Middle frontal gyrus (tissue), 1 donor: ENCODE results near the gene NR4A1.

Source experiments
- DNase-seq: peaks from one replicate; pipeline ENCODE4 v3.0.0-alpha.2; 2015; ENCODE audit warnings: low spot score; ENCODE audit errors: extremely low spot score

Gene NR4A1

DNA sequence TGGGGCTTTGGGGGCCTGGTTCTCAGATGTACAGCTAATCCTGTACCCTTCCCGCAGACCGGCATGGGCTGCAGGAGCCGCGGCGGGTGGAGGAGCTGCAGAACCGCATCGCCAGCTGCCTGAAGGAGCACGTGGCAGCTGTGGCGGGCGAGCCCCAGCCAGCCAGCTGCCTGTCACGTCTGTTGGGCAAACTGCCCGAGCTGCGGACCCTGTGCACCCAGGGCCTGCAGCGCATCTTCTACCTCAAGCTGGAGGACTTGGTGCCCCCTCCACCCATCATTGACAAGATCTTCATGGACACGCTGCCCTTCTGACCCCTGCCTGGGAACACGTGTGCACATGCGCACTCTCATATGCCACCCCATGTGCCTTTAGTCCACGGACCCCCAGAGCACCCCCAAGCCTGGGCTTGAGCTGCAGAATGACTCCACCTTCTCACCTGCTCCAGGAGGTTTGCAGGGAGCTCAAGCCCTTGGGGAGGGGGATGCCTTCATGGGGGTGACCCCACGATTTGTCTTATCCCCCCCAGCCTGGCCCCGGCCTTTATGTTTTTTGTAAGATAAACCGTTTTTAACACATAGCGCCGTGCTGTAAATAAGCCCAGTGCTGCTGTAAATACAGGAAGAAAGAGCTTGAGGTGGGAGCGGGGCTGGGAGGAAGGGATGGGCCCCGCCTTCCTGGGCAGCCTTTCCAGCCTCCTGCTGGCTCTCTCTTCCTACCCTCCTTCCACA, 7.6 kb downstream of the NR4A1 start:
- DNase-seq = no peak

DNA sequence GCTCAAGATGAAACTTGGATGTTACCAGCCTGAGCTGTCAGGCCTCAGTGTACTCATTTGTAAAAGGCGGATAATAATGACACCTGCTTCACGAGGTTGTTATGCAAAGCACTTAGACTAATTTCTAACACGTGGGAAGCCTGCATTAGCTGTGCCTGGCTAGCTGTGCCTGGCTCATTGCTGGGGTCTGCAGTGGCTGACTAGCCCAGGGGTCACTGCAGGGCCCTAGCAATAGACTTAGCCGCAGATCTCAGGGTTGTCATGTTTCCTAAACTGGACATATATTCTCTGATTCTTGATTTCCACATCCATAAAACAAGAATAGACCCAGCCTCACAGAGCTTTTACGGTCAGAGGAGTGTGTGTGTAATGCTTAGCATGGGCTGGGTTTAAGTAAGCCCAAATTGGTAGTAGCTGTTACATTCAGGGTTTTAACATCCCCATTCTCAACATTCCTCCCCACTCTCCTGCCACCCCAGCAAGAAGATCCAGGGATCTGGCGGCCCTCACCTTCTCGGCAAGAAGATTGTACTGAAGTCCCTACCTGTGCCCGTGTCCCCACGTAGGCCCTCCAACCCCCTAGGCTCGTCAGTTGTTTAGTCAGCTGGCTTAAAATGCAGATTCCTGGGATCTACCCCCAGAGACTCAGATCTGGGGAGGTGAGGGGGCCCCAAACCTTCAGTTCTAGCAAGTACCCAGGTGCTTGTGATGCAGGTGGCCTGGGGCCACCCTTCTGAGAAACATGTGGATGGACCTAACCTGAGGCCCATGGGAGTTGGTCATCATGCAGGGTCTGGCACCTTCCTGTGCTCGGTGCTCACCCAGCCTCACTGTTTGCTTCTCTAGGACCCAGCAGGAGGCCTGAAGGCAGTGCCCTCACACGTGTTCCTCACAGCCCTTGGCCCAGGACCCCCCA, 8.6 kb downstream of the NR4A1 start:
- DNase-seq = no peak

DNA sequence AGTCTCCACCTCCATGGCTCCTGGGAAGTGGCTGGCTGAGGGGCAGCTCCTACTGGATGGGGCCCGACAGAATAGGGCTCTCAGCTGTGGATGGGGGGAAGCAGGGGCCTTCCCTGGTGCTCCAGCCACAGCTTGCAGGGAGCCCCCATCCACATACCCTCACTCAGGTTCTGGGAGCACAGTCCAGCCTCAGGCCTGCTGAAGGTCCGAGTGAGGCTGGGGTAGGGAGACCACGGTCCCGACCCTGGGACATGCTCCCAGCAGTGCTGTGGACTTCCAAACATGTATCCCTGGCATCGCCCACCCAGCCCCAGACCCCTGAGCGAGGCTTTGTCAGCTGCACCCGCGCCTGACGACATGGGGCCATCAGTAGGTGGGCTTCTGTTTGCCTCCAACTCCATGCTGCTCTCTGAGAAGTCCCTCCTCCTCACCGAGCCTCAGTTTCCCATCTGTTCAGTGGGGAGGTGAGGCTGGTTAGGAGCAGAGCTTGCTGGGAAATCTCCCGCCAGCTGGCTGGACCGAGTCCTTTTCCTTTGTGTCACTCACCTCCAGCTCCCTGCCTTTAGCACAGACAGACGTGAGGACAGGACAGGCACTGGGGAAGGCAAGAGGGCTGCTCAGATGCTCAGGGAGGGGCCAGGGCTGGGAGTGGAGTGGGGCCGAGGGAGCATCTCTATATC, 9.4 kb downstream of the NR4A1 start:
- DNase-seq = no peak

DNA sequence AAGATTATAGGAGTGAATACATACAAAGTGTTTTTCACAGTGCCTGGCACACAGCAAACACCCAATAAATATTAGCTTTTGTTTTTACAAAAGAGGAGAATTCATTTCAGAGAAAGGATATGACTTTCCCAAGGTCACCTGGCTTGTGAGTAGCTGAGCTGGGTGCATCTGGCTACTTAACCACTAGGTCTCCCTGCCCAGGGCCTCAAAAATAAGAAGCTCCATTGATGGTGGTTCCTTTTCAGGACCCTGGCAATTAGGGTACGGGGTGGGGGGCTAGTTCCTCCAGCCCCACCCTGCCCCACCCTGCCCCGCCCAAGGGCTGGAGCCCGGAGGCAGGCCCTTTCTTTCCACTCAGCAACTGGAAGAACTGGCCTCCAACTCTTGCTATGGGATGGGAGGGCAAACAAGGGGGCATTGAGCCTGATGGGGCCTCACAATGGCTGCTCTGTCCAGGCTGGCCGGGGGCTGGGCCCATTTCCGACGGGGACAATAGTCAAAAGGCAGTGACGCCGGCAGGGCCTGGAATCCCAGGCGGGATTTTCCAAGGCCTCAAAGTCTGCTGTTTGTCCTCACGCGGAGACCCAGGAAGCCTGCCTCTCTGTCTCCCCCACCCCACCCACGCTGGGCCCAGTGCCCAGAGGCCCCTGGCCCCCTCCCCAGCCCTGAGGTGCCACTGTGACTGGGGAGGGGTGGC, 10.4 kb downstream of the NR4A1 start:
- DNase-seq = peak; percentile 82

DNA sequence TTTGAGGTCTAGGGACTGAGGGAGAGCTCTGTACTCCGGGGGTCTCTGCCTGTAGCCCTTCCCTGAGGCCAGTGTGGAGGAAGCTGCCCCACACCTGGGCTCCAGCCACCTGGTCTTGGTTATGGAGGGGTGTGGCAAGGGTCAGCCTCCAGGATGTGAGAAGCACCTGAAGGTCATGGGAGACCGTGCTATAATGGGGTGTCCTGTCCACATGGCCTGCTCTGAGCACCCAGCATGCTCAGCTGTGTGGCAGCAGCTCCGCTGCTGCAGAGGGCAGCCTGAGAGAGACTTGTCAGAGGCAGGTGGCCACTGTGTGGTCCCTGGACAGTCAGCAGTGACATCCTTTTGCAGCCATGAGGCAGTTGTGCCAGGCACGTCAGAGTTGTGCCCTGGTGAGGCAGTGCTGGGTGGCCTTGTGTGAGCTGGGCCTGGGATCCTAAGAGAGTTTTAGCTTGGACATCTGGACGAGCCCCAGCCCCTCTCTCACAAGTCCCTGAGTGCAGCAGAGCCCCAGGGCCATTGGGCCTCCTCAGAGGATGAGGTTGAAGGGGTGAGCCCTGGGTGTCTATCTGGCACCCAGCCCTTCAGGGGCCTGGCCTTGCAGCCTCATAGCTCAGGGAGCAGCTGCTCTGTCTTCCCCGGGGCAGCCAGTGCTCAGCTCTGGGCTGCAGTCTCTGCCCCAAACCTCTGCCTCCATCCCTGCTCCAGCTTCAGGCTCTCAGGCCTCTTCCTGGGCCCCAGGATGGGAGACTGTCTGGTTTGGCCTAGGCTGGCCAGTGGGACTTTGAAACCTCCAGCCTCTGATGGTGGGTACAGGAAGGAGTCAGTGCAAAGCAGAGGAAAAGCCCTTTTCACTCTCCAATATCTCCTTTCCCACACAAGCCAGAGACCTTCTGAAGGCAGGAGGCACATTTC, 11.2 kb downstream of the NR4A1 start:
- DNase-seq = no peak

DNA sequence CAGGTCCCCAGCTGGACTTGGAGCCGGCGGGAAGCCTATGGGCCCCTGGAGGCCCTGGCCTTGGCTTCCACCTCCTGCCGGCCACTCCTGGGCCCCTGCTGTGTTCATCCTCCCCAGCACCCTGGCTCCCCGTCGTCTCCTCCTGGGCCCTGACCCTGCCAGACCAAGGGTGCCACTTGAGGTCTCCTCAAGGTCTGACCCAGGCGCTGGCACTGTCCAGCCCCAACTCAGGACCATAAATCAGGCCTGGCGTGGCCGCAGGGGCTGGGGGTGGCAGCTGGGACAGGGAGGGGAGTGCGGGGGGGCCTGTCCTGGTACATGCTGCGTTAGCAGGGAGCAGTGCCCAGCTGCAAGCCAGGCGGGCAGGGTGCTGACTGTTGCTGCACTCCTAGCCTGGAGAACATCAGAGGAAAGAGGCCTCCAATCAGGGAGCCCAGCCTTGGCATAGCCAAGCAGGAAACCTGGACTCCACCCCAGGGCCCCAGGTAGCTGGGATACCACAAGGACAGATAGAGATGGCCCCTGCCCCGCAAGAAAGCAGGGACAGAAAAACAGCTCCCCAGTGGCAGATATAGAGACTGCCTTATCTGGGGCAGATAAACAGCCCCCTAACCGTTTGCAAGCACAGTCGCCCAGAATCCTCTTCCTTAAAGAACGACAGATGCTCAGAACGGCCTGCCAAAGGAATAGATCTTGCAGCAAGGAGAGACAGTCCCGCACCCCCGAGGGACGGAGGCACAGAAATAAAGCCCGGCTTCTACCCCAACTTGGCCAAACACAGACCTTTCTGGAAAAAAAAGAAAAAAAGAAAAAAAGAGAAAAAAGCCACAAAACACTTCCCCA, 12.1 kb downstream of the NR4A1 start:
- no peak for DNase-seq

DNA sequence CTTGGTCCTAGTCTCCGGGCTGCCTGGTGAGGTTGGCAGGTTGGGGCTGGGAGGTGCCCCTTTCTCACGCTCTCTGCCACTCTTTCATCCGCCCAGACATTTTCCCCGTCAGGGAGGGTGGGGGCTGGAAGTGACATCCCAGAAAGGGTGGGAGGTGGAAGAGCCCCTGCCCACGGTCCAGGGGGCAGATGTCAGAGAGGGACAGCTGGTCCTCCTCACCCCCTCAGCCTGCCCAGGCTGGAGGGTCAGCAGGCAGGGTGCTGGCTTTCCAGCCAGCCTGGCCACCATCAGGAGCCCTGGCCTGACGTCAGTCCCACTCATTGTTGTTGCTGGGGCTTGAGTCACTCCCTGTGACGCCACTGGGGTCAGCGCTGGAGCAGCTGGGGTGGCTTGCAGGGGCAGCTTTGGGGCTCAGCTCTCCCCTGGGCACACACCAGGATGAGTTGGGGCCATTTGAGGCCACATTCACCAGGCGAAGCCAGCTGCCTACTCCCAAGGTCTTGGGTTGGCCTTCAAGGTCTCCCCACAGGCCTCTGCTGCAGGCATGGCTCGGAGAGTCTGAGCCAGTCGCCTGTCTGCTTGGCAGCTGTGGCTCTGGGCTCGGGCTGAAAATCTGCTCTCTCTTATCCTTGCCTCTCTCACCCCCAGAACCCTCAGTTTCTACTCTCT, 12.9 kb downstream of the NR4A1 start:
- DNase-seq = no peak

DNA sequence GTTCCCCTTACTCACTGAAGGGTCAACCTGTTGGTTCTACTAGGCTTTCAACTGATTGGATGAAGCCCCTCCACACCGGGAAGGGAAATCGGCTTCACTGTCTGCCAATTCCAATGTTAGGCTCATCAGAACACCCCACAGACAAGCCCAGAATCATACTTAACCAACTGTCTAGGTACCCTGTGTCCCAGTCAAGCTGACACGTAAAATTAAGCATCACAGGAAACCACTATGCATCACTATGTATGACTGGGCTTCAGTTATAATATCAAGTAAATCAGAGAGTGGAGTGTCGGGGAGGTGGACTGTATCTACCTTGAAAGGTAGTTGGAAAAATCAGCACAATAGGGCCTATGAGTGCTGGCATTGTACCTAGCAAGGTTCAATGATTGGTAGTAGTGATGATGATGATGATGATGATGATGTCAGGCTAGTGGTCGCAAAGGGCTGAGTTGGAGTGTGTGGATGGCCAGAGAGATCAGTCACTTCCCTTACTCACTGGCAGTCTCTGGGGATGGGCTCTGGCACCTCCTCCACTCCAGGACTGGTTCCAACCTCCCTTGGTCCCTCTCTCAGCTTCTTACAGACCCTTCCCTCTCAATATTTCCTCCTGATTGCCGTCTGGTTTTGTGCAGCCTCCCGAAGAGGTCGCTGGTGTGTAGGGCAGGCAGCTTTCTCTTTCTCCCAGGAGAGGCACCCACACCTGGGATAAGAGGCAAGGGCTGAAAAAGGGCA, 15.3 kb downstream of the NR4A1 start:
- no peak for DNase-seq

DNA sequence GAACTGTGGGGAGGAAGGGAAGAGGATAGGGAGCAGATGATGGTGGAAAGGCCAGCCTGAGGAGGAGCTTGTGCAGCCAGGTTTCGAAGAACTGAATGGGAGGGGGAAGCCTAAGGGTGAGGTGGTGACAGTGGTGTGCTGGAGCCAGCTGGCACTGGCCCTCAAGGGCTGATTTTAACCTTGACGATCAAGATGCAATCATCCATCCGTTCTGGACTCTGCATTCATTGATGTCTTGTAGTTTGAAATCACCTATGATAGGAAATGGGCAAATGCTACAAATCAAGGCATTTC, 15.8 kb downstream of the NR4A1 start:
- DNase-seq = no peak

DNA sequence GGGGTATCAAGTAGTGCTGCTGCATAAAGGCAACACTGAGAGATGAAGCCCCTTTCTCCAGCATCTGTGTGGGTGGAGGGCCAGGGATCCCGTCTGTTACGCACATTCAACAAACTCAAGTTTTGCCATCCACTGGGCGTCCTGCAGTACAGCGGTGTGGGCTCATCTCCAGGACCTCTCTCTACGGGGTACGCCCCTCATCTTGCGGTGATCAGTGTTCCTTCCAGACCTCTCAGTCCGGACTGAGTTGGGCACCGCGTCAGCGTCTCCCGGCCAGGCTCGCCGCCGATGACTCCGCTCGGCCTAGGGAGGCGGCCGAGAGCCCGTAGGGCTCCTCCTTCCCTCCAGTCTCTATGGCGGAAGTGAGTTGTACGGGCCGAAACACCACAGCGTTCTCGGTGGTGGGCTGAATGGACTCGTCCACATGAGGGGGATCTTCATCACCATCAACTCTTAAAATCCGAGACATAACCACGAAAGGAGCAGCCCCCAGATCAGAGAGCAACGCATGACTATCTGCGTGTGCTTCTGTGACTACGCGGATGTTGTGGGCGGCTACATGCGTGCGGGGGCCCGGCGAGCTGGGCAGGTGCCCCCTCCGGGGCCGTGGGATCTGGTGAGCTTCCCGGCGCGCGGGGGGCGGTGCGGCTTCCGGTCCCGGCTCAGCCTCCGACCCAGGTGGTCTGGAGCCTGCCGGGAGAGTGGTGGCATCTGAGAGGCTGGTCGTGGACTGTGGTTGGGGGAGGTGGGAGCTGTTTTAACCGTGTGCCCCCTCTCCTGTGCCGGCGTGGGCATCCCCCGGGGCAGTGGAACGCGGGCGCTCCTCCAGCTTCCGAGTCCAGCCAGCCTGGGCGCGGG, 18.3 kb downstream of the NR4A1 start, which contains the start of gene ATG101:
Gene ATG101, plus strand, starts transcription at position 652 of the 858 bp plus-strand sequence. CDS start 3,673 bp downstream, outside the sequence.
- peak; percentile 85 for DNase-seq

DNA sequence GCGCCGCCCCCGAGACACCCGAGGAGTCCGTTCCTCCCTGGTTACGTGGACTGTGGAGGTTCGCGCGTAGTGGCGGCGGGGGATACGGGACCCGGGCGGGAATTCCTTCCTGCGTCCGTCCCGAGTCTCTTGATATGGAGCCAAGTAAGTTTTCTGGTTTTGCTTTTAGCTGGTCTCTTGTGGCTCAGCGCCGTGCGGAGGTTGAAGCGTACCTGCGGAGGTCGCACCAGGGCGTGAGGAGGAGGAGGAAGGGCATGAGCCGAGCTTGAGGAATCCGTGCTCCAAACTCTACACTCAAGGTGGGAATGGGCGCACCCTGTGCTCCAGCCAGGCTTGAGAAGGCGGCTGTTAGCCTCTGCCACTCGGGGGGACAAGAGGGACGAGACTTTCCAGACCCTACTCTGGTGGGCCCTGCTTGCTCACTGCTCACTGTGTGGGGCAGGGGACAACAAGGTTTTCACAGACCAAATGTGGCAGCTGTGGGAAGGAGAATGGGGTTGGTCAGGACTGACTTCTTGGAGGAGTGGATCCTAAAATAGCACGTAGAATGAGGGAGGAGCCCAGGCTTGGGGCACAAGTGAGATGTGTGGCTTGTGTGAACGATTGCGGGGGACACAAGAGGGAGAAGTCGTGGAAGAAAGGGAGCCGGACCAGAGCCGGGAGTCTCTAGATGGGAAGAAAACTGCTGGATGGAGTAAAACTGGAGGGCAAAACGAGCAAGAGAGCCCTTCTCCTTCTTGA, 19.1 kb downstream of the NR4A1 start:
- DNase-seq = no peak

DNA sequence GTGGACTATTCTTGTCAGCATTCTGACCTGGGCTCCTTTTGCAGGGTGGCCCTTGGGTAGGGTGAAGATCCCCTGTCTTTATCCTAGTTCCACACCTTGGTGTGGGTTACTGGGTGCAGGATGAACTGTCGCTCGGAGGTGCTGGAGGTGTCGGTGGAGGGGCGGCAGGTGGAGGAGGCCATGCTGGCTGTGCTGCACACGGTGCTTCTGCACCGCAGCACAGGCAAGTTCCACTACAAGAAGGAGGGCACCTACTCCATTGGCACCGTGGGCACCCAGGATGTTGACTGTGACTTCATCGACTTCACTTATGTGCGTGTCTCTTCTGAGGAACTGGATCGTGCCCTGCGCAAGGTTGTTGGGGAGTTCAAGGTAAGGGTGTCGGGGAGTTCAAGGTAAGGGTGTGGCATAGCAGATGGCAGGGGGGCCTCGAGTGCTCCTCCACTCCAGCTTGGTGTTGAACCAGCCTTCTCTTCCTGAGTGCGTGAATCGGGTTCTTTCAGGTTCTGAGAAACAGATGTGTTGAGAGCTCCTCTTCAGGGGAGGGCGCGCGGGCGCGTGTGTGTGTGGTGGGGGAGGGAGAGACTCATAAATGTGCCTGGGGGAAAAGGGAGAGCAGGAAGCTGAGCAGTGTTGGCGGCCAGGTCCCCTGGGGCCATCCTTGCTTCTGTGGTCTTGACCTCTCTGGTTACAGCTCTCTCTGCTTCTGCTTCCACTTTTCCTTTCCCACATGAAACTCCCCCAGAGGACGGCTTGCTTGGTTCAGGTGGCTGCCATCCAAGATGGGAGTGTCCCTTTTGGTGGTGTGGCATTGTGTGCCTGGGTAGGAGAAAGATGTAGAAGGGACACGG, 22.5 kb downstream of the NR4A1 start:
- no peak for DNase-seq

DNA sequence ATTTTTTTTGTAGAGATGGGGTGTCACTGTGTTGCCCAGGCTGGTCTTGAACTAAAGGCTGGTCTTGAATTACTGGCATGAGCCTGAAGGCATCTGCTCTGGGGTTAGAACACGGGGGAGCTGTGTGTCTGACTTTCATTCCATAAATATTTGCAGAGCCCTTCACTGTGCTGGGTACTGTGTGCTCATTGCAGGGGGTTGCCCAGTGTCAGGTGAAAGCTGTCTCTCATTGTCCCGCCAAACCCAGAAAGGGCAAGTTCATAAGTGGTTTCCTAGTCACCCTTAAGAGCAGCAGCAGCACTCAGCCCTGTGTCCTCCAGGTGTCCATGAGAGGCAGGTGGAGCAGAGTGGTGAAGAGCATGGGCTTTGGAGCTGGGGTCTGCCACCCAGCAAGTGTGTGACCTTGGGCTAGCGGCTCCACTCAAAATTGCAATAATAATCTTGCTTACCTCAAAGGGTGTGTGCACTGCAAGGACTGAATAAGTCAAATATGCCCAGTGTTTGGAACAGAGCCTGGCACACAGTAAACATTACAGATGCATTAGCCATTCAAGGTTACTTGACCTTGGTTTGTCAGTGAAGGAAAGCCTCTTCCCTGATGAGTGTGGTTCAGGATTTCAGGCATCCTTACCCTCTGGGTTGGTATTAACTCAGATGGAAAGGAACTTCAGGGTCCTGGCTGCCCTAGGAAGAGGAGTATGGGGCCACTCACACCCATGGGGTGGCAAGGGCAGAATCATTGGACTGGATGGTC, 23.9 kb downstream of the NR4A1 start:
- no peak for DNase-seq

DNA sequence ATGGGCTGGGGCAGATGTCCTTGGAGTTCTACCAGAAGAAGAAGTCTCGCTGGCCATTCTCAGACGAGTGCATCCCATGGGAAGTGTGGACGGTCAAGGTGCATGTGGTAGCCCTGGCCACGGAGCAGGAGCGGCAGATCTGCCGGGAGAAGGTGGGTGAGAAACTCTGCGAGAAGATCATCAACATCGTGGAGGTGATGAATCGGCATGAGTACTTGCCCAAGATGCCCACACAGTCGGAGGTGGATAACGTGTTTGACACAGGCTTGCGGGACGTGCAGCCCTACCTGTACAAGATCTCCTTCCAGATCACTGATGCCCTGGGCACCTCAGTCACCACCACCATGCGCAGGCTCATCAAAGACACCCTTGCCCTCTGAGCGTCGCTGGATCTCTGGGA, 25.6 kb downstream of the NR4A1 start:
- DNase-seq = no peak

DNA sequence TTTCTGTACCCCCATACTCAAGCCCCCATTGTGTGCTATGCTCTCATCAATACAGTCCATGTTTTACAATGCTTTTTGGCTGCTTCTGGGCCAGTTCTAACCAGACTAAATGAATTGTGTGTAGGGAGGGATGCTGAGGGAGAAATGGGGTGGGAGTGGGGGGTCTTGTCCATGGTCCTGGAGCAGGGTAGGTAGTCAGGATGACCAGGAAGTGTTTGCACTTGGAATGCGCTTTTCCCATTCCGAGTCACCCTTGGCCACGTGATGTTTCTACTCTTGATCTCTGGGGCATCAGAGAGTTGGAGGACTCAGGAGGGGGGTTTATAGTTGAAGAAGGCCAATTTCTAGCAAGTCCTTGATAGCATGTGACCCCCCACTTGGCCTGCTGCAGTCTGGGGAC, 27.0 kb downstream of the NR4A1 start:
- no peak for DNase-seq
